ENCODE results near the gene LSS. TPM values are rescaled to one million over a fixed set of nuclear protein-coding genes. Genes with fewer than 3 reads are reported as not detected.

LSS gene
- total RNA-seq, 1 experiment from 2014 or later = 130 TPM

DNA sequence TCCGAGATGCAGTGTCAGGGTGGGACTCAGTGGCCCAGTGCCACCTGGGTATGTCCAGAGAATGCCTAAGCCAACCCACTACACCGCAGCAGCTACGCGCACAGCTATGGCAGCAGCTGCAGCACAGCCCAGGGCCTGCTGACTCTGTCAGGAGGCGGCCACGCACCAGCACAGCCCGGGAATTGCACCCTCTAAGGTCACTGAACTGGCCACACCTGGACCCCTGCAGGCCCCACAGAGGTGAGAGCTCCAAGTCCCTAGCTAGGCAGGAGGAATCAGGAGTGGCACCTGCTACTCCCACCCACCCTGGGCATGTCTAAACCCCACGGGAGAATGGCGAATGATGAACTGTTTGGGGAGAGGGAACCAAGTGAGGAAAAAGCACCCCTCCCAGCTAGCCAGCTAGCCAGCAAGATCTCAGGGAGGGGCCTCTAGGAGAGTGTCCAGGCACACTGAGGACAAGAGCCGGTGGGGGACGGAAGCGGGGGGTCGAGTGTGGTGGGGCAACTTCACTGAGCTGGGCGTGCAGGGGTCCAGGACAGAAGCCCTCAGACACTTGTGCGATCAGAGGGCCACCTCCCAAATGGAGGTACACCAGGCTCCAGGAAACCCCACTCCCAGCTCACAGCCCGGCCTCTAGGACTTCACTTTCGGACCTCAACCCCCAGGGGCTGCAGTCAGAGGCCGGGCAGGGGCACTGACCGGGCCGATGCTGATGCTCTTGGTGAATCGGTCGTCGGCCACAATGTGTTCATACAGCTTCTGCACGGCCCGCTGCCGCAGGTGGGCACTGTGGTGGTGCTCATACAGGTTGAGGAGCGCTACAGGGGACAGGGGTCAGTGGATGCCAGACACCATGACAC is 13.9 kb downstream of the LSS start:
- H3K4me1 ChIP-seq (ENCODE audit: insufficient read depth, low read length, poor library complexity, severe bottlenecking) = no peaks in the 10 kb centered on the region
- ChIA-PET POLR2A (ENCODE audit: low non-redundant PET) (no interaction called here), CTCF (no interaction called here)
- no peak overlapping the region for H3K27ac ChIP-seq (ENCODE audit: low read depth, low read length, poor library complexity, severe bottlenecking)
- H3K27me3 ChIP-seq (replicated peaks; ENCODE audit: insufficient read depth, low read depth, low read length, poor library complexity) = no peaks in the 10 kb centered on the region
- no peak for TF ChIP-seq EZH2 (IDR thresholded peaks at IDR 0.05; ENCODE audit: borderline replicate concordance, low read depth, low read length, poor library complexity, severe bottlenecking)
- TF ChIP-seq, protein P1, sequence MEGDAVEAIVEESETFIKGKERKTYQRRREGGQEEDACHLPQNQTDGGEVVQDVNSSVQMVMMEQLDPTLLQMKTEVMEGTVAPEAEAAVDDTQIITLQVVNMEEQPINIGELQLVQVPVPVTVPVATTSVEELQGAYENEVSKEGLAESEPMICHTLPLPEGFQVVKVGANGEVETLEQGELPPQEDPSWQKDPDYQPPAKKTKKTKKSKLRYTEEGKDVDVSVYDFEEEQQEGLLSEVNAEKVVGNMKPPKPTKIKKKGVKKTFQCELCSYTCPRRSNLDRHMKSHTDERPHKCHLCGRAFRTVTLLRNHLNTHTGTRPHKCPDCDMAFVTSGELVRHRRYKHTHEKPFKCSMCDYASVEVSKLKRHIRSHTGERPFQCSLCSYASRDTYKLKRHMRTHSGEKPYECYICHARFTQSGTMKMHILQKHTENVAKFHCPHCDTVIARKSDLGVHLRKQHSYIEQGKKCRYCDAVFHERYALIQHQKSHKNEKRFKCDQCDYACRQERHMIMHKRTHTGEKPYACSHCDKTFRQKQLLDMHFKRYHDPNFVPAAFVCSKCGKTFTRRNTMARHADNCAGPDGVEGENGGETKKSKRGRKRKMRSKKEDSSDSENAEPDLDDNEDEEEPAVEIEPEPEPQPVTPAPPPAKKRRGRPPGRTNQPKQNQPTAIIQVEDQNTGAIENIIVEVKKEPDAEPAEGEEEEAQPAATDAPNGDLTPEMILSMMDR (conservative IDR thresholded peaks at IDR 0.05; ENCODE audit: low read depth, low read length) = no peak
- H3K36me3 ChIP-seq (ENCODE audit: insufficient read depth, low read length, poor library complexity, severe bottlenecking) = peaks cover 51% of the 10 kb centered on the region
- DNase-seq (ENCODE audit: low spot score) = no peak
- no peaks in the 10 kb centered on the region for H3K9me3 ChIP-seq (ENCODE audit: low read depth, low read length, poor library complexity, severe bottlenecking)
- intact Hi-C loops (cut with micrococcal nuclease; ENCODE audit: unreplicated experiment) = no loop called here
- BruUV-seq (replicated peaks) = no TSS peak
- H3K4me3 ChIP-seq (ENCODE audit: low read depth, low read length, poor library complexity, severe bottlenecking) = no peak overlapping the region

DNA sequence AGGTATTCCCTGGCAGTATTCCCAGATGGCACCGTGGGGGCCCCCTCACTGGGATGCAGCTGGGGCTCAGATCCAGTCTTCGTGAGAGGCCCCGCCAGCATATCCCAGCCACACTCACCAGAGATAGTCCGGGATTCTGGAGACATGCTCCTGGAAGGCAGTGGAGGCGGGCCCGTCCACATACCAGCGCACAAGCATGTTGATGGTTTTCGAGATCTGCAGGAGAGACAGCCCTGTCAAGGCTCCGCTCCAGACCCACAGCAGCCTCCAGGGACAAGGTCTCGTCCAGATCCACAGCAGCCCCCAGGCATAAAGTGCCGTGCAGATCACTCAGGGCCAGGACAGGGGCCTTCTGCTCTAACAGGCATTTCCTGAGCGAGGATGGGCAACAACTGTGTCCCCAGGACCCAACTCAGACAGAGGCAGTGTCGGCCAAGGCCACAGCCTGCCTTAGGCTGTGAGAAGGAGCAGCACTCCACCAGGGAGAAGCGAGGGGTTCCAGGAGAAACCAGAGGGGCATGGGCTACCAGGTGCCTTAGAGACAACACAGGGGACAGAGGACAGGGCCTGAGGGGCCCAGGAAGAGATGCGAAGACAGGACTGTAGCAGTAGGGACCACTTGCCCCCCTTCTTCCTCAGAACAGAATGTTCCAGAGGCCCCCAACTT is 14.8 kb downstream of the LSS start:
- intact Hi-C loops (cut with micrococcal nuclease; ENCODE audit: unreplicated experiment) = no loop called here
- H3K27me3 ChIP-seq (replicated peaks; ENCODE audit: insufficient read depth, low read depth, low read length, poor library complexity) = no peaks in the 10 kb centered on the region
- BruUV-seq (replicated peaks) = no TSS peak
- ChIA-PET CTCF (no interaction called here), POLR2A (ENCODE audit: low non-redundant PET) (no interaction called here)
- TF ChIP-seq EZH2 (IDR thresholded peaks at IDR 0.05; ENCODE audit: borderline replicate concordance, low read depth, low read length, poor library complexity, severe bottlenecking) = no peak
- TF ChIP-seq, protein P1 (conservative IDR thresholded peaks at IDR 0.05; ENCODE audit: low read depth, low read length) = no peak
- no peak overlapping the region for H3K27ac ChIP-seq (ENCODE audit: low read depth, low read length, poor library complexity, severe bottlenecking)
- H3K36me3 ChIP-seq (ENCODE audit: insufficient read depth, low read length, poor library complexity, severe bottlenecking) = peaks cover 48% of the 10 kb centered on the region
- no peak for DNase-seq (ENCODE audit: low spot score)
- no peaks in the 10 kb centered on the region for H3K9me3 ChIP-seq (ENCODE audit: low read depth, low read length, poor library complexity, severe bottlenecking)
- H3K4me3 ChIP-seq (ENCODE audit: low read depth, low read length, poor library complexity, severe bottlenecking) = no peak overlapping the region
- no peaks in the 10 kb centered on the region for H3K4me1 ChIP-seq (ENCODE audit: insufficient read depth, low read length, poor library complexity, severe bottlenecking)

DNA sequence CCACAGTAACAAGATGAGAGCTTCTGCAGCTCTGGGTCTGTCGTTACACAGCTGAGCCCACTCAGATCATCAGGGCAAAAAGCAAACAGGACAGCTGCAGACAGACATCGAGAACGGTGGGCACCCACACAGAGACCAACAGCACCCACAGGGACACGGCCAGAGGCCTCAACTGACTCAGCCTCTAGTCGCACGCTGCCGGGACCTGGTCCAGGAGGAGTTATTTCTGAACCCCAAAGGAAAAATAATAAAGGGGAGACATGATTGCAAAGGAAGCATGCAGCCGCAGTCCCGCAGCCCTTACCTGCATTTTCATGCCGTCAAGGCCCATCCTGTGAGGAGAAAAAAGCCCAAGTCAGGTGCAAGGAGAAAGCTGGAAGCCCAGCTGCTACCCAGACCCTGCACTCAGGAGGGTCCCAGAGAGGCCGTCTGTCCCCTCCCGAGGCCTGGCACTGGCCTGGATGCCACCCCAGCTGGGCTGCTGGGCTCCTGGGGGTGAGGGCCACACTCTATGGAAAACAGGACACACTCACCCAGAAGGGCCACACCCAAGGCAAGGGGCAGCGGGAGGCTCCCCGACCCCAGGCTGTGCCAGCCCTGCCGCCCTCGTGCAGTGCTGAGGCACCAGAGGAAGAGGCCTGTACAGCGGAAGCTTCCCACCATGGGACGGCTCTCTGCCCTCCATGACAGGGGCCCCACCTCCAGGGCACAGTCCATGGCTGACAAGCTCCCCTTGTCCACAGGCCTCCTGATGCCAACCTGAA is 15.7 kb downstream of the LSS start:
- intact Hi-C loops (cut with micrococcal nuclease; ENCODE audit: unreplicated experiment) = no loop called here
- DNase-seq (ENCODE audit: low spot score) = no peak
- Histone ChIP-seq H3K4me3 (ENCODE audit: low read depth, low read length, poor library complexity, severe bottlenecking) (no peak overlapping the region), H3K27ac (ENCODE audit: low read depth, low read length, poor library complexity, severe bottlenecking) (no peak overlapping the region), H3K36me3 (ENCODE audit: insufficient read depth, low read length, poor library complexity, severe bottlenecking) (peaks cover 55% of the 10 kb centered on the region), H3K4me1 (ENCODE audit: insufficient read depth, low read length, poor library complexity, severe bottlenecking) (no peaks in the 10 kb centered on the region), H3K9me3 (ENCODE audit: low read depth, low read length, poor library complexity, severe bottlenecking) (no peaks in the 10 kb centered on the region), H3K27me3 (replicated peaks; ENCODE audit: insufficient read depth, low read depth, low read length, poor library complexity) (no peaks in the 10 kb centered on the region)
- ChIA-PET POLR2A (ENCODE audit: low non-redundant PET) (no interaction called here), CTCF (no interaction called here)
- no peak for TF ChIP-seq EZH2 (IDR thresholded peaks at IDR 0.05; ENCODE audit: borderline replicate concordance, low read depth, low read length, poor library complexity, severe bottlenecking)
- TF ChIP-seq, protein P1 (conservative IDR thresholded peaks at IDR 0.05; ENCODE audit: low read depth, low read length) = no peak
- no TSS peak for BruUV-seq (replicated peaks)
